T-helper 22 cell (primary cell): Measurements from ENCODE around the gene CD82.

ENCODE experiments used
- DNase-seq: peaks from one replicate; pipeline ENCODE4 v3.0.0-alpha.2; 2020; ENCODE audit warnings: low read depth

Gene CD82

DNA sequence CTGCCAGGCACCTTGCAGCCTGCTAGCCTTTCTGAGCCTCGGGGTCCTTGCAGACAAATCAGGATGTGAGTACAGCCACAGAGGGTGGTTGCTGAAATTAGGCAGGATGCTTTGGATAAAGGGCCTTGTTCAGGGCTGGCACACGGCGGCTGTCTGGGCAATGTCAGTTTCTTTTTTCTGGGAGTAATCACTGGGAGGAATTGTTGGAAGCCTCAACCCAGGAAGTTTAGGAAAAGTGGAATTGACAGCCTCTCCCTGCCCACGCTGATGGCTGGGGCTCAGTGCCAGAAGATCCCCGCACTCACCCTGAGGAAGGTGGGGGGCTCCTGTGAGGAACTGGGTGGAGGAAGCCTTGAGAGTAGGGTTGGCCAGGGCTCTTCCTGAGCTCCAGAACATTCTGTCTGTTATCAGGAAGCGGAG is 37.4 kb downstream of the CD82 start:
- no peak for DNase-seq

DNA sequence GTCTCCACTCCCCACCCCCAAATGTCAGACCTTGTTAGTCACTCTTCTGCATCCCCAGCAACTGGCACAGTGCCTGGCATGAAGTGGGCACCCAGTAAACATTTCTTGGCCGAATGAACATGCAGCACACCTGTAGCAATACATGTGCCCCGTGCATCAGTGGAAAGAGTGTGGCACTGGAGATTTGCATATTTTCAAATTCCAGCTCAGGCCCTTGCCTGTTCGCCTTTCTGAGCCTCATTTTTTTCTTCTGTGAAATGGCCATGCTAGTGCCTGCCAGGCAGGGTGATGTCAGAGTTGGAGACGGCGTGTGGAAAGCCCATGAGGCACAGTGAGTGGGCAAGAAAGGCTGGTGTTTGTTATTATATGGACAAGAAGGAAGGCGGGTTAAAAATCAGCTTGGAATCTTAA is 38.7 kb downstream of the CD82 start:
- no peak for DNase-seq

DNA sequence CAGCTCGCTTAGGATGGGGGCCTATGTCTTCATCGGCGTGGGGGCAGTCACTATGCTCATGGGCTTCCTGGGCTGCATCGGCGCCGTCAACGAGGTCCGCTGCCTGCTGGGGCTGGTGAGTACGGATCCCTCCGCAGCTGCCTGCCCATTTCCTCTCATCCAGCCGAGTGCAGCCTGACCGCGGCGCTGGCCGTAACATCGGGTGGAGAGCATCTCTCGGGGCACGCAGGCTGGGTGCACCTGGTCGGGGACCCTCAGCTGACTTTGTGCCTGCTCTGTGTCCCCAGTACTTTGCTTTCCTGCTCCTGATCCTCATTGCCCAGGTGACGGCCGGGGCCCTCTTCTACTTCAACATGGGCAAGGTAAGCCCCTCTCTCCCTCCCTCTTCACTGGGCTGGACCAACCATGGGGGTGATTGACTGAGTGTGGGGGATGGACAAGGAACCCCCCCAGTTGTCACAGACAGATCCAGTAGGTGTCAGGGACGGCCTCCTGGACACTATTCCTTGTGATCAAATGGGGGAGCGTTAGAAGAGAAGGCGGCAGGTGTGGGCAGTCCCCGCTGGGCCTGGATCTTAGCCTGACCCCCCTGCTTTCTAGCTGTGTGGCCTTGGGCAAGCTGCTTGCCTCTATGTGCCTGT is 39.7 kb downstream of the CD82 start:
- DNase-seq, result no peak

DNA sequence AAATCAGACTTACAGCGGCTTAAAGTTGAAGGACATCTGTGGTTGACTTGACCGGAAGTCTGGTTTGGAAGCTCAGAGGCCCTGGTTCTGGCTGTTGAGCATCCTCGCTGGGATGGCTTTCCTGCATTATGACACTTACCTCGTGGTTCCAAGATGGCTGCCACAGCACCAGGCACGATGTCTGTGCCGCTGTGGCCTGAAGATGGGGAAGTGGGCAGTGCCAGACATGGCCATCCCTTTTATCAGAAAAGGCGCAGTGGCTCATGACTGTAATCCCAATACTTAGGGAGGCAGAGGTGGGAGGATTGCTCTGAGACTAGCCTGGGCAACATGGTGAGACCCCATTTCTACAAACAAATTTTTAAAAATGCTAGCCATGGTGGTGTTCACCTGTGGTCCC is 40.5 kb downstream of the CD82 start:
- no peak for DNase-seq

DNA sequence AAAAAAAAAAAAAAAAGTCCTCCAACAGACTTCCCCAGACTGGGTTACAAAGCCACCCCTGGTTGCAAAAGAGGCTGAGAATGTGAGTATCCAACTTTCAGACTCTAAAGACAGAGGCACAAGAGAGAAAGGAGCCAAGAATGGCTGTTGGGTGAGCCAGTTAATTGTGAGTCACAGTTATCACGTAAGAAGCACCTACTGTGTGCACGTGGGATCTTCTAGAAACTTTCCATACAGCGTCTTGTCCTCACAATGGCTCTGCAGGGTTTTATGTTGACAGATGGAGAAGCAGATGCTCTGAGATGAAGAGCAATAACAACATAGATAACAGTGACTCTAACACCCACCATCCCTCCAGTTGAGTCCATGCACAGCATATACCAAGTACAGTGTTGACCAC is 41.0 kb downstream of the CD82 start:
- no peak for DNase-seq

DNA sequence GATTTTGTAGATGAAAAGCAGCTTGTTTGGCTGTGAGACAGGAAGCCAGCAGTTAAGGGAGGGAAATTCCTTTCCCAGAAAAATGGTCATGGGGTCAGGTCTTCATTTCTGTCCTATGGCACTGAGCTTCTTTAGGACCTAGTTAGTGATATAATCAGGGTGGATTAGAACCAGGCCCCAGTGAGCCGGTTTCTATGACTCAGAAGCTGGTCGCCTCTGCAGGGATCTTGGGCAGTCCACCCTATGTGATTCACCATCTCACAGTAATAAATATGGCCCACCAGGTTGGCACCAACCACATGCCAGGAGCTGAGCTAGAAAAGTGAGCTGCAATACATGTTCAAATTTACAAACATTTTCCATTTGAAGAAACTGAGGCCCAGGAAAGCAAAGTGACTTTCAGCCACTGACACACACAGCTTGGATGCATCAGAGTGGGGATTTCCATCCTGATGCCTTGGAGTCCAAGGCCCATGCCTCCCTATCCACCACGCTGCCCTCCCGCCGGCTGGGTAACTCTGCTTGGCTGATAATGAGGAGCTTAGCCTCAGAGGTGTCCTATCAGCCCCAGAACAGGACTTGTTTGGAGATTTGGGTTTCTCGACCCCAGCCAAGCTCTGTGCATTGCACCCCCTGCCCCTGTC is 42.0 kb downstream of the CD82 start:
- DNase-seq, result no peak

DNA sequence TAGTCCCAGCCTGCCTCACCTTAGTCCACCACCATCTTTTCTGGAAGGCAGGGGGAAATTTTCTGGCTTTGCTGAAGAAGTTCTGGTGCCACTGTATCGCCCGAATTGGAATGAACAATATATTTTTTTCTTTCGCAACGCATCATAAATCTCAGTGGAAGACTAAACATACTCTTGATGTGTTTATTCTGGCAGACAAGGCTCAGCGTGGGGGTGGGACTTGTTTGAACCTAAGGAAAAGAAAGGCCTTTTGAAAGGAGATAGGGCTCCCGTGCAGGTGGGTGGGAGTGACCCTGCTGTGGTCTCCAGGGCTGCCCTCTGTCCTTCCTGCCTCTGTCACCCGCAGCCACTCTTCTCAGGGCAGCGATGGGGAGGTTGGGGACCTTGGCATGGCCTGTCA is 42.5 kb downstream of the CD82 start:
- no peak for DNase-seq

DNA sequence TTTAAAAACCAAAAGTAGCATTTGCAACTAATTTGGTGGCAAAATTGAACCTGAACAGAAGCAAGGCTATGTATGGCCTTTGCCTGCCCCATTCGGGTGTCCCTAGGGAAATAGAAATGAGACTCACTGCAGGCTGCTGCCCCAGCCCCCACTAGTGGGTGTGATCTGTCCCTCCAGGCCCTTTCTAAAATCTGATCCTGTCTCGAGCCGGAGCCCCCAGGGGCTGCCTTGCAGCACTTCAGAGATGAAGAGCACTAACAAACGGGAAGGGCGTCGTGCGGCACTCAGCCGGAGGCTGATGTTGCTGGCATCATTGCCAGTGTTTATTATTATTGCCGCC is 43.2 kb downstream of the CD82 start:
- DNase-seq, result no peak

DNA sequence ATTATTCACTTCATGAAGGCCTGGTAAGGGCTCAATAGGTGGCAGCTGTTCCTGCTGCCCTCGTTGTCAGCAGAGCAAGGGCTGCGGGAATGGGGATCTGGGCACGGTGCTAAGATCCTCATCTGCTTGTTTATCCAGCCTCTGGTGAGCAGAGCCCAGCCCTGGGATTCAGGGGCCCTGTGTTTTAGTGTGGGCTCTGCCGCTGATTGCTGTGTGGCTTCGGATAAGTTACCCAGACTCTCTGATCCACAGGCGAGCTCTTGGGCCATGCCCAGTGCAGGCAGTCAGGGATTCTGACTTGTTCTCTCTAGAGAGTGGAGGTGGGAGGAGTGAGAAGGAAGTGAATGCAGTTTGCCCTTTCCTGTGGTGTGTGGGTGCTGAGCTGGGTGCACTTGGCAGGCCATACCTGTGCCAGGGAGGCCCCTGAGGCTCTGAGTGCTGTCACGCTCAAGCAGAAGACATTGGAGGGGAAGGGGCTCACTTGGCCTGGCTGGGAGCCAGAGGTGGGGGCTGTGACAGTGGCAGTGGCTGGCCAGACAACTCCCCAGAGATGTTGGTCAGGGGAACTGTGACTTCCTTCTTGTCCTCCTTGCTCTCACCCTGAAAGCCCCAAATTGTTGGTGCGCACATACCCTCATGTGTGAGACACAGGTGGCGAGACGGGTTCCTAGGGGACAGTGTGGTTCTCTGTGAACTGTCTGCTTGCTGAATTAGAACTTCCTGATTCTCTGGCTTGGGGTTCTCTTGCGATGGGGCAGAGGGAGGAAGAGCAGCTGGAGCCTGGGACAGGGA is 43.7 kb downstream of the CD82 start:
- DNase-seq, result no peak

DNA sequence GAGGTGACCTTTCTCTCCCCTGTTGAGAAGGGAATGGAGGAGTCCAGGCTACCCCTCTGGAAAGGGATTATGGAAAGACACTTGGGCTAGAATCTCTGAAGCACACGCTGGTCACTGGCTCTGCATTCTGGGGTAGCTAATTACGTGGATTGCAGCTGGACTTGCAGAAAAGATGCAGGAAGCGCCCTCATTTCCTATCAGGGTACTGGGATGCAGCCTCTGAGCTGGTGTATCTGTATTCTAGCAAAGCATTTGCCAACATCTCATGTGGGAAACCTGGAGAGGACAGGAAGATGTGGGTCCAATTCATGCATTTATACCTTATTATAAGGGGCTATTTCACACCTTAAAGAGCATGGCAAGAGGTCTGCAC is 44.3 kb downstream of the CD82 start:
- DNase-seq, result no peak

DNA sequence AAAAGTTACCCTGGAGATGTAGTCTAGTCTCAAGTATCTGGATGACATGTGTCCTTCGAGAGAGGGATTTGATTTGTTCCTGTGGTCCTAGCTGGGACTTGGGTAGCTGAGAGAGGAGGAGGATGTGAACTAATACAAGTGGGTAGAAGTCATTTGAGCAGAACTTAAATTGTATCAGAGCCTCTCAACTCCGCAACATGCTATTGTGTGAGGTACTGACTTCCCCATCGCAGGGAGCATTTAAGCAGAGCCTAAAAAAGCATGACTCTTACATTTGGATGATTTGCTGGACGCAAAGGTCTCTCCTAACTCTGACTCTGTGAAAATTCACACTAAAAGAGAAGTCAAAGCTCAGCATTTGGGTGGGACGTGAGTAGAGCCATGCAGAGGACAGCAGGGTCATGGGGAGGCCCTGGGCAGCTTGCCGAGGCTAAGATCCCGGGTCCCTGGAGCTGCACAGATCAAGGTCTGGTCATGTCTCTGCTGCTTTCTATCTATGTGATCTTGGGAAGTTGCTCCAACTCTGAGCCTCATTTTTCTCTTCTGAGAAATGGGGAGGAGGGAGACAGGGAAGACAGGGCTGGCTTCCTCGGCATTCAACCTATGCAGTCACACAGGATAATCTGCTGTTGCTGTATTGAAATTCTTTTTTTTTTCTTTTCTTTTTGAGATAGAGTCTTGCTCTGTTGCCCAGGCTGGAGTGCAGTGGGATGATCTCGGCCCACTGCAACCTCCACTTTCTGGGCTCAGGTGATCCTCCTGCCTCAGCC is 44.9 kb downstream of the CD82 start:
- DNase-seq, result no peak

DNA sequence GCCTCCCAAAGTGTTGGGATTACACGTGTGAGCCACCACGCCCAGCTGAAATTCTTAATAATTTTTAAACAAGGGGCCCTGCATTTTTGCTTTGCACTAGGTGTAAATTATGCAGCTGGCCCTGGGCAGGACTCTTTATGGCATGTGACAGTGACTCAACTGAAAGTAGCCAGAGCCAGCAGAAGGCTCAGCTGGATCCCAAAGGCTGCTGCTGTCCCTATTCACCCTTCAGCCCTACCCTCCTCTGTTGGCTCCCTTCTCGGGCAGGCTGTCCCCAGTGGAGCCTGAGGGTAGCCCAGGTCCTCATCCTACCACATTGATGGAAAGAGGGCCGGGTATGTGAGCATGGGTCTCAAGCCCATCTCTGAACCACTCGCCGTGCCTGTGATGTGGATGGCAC is 45.6 kb downstream of the CD82 start:
- DNase-seq, result no peak

DNA sequence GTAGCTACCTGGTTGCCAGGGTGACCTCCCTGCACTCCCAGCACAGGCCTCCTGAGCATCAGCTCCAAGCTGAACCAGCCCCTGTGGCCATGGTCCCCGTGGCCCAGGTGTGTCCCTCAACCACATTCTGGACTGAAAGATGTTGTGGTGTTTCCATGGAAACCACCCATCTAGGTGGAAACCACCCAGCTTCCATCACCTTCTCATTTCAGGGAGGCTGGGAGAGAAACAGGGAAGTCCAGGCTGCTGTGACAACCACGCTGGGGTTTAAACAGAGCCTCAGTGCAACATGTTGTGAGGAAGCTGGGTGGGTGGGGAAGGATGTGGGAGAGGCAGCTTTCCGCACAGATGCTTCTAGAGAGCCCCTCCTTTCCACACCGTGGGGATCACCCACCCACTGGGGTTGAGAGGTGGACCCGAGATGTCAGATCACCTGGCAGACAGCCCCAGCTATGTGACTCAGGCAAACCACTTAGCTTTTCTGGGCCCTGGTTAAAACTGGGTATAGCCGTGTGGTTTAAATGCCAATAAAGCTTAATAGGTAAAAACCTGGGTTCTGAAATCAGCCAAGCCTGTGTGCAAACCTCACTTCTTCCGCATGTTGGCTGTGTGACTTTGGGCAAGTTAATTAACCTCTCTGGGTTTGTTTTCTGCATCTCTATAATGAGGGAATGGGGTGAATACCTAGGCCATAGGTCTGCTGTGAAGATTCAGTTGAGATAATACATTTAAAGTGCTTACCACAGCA is 46.4 kb downstream of the CD82 start:
- peak; percentile 78 for DNase-seq

DNA sequence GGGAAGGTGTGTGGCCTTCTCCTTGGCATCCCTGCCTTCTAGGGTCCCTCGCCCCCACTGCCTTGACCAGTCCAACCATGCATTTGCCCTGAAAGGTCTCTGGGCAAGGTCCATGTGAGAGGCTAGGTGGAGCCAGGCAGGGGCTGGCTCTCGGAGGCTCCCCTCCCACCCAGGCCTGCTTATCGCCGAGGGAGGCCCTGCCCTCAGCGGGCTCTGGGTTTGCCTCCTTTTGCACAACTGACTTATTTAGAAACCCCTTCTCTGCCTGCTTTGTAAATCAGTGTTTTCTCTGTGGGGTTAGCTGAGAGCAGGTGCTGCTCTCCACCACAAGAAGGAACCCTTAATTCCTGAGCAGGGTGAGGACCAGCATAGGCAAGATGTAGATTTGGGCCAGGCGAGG is 47.7 kb downstream of the CD82 start:
- DNase-seq, result no peak

DNA sequence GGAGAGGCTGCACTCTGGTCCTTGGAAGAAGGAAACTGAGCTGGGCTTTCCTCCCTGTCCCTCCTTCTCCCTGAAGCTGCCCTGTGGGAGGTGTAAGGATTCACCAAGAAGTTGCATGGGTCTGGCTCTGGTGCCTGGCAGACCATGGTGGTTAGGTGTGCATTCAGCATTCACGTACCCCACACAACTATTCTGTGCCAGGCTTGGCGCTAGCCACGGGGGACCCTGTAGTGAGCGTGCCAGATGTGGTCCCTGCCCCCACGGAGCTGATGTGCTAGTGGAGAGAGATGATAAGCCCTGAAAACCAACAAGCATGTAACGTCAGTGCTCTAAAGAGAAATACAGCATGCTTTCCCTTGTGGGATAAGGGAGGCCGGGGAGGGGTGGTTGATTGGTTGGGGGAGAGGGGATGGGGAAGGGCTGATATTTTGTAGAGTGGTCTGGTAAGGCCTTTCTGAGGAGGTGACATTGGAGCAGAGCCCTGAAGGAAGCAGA is 48.9 kb downstream of the CD82 start:
- DNase-seq, result no peak

DNA sequence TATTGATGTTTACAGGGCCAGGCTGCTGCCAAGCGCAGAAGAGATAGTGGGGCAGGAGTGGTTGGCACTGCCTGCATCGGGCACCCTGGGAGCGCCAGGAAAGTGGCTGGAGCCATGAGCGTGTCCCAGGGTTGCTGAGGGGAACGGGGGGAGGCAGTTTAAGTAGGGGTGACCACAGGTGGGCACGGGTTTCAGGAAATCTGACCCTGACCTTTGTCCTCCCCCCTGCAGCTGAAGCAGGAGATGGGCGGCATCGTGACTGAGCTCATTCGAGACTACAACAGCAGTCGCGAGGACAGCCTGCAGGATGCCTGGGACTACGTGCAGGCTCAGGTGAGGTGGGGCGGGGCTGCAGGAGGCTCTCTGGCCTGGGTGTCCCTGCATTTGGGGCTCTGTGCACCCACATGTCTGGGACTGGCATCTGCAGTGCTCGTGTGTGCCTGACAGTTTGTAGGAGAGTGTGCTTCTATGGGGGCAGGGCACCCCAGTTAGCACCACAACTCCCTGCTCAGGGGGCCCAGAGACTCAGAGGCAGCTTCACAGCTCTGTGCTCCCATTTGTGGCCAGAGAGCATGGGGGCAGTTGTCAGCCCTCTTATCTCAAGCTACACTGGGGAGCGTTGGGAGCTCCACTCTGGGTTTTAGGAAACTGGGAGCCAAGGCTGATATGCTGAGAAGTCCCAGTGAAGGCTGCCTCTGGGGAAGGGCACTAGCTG is 49.7 kb downstream of the CD82 start:
- DNase-seq, result no peak

DNA sequence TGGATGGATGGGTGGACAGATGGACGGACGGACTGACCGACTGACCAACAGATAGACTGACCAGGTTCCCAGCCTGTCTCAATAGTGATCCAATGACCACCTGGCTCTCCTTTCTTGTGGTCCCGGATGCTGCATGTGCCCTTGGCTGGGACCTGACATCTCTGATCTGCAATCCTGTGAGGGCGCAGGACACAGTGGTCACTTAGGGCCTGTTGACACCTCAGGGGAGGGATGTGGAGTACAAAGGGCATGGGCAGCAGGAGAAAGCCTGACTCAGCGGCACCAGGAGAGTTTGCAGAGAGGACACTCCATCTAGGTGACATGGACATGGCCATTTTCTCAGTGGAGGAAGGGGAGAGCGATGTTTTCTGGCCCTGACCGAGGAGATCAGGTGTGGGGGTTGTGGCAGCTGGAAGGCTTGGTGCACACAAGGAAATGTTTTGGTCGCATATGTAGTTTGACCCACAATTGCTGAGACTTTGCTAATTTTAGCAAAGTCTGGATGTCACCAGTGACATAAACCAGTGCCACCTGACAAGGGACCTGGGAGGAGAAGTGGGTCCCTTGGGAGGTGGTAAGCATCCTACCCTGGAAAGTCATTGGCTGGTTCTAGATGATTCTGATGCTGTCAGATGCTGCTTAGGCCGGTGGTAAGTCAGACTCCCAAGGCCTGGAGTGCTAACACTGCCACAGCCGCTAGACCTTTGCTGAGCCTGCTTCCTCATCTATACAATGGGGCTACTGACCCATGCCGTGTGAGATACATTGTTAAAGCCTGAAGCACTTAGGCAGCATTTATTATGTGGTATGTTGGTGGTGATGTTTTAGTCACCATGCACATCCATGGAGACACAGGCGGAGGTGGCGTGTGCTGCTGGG is 50.7 kb downstream of the CD82 start:
- no peak for DNase-seq

DNA sequence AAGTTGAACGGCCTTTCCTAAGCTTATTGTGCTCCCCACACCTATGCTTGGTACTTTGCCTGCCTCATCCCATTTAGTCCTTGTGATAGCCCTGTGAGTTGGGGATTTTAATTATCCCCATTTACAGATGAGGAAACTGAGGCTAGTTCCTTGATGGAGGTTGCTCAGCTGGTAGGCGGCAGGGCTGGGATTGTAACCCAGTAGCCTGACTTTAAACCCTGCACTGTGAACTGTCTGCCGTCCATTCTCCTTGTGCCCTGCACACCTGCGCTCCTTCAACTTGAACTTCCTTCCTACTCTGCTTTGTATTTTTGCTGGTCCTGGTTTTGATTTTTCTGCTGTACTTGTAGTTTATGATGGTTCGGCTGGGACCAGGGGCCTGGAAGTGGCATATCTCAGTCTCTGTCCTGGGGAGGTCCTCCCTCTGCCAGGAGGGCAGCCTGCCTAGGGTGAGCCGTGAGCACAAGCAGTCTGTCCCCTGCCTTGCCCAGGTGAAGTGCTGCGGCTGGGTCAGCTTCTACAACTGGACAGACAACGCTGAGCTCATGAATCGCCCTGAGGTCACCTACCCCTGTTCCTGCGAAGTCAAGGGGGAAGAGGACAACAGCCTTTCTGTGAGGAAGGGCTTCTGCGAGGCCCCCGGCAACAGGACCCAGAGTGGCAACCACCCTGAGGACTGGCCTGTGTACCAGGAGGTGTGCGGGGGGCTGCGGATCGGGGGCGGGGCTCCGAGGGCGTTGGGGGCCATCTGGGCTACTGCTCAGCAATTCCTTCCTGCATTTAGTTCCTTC is 52.4 kb downstream of the CD82 start:
- DNase-seq, result no peak
